Melanocyte of skin (primary cell): ENCODE results near the gene HMX1. TPM values are rescaled to one million over a fixed set of nuclear protein-coding genes. Genes with fewer than 3 reads are reported as not detected.

Experiments
- total RNA-seq, 2 donors: library from RNA; depleted of rRNA; stranded (reverse); fragments of >200 nt; gene quantifications; 2 replicates each; pipeline ENCODE4 v1.2.3, GENCODE V29; 2012

HMX1 gene
- not detected for total RNA-seq

GRCh38 chr4:8871417-8872401 is at the start of gene HMX1:
Gene HMX1 (minus strand): TSS chr4:8871839. CDS start chr4:8871614, 225 bp downstream.

